Sigmoid colon (tissue), 4 donors: ENCODE data around the gene KAT2A.

Experiments used
- CTCF ChIP-seq, 4 experiments: fragments of 450-650 bp in 3 of 4; fragments of 200-600 bp in 1 of 4; IDR thresholded peaks; one replicate each; pipeline ENCODE4 v1.5.1; 2016 to 2019; ENCODE audit warnings: antibody characterized with exemption in 4 of 4, mild to moderate bottlenecking in 3 of 4, moderate library complexity in 2 of 4
- POLR2AphosphoS5 ChIP-seq, 4 donors: sonication (generic); formaldehyde crosslinking; IDR thresholded peaks; one replicate each; pipeline ENCODE4 v1.6.1; 2017; ENCODE audit warnings: antibody characterized with exemption in 4 of 4

- no peak for TF ChIP-seq CTCF (IDR thresholded peaks at IDR 0.05)
- no peak for TF ChIP-seq POLR2AphosphoS5 (IDR thresholded peaks at IDR 0.05)
Measured at GRCh38 chr17:42090964-42091790, 30.0 kb downstream of the KAT2A start.
